GM23338 (cell line): ENCODE measurements around the gene CD2BP2.

Experiments used
- CTCF ChIP-seq, 2 experiments: fragments of 200-600 bp in 1 of 2; sonication (generic) in 1 of 2; conservative IDR thresholded peaks; 2 replicates each; pipeline versions ENCODE4 v1.5.1 to v1.6.1; 2016 to 2017; ENCODE audit warnings: antibody characterized with exemption in 2 of 2, low read depth in 2 of 2, mild to moderate bottlenecking in 2 of 2, moderate library complexity in 1 of 2
- ETS1 ChIP-seq: IDR thresholded peaks from 2 replicates; pipeline ENCODE4 v1.6.1; 2016; ENCODE audit warnings: antibody characterized with exemption
- EZH2 ChIP-seq: fragments of 200-600 bp; sonication (generic); IDR thresholded peaks from one replicate; pipeline ENCODE4 v1.8.0; 2017; ENCODE audit warnings: antibody characterized with exemption, mild to moderate bottlenecking, low read depth; ENCODE audit not compliant: unreplicated experiment
- EZH2phosphoT487 ChIP-seq: fragments of 200-600 bp; sonication (generic); IDR thresholded peaks from one replicate; pipeline ENCODE4 v1.8.1; 2018; ENCODE audit warnings: antibody characterized with exemption; ENCODE audit not compliant: unreplicated experiment
- JUNB ChIP-seq: IDR thresholded peaks from one replicate; pipeline ENCODE4 v1.6.1; 2016; ENCODE audit warnings: antibody characterized with exemption; ENCODE audit not compliant: unreplicated experiment
- NANOG ChIP-seq: IDR thresholded peaks from 2 replicates; pipeline ENCODE4 v1.6.1; 2016; ENCODE audit warnings: antibody characterized with exemption, borderline replicate concordance
- POLR2AphosphoS5 ChIP-seq: IDR thresholded peaks from 2 replicates; pipeline ENCODE4 v1.6.1; 2016; ENCODE audit warnings: antibody characterized with exemption, low read depth
- STAT1 ChIP-seq: IDR thresholded peaks from one replicate; pipeline ENCODE4 v1.6.1; 2016; ENCODE audit warnings: antibody characterized with exemption; ENCODE audit not compliant: unreplicated experiment
- ZNF114 ChIP-seq: fragments of 250-450 bp; sonication (Bioruptor Pico); IDR thresholded peaks from 2 replicates; pipeline ENCODE4 v1.5.0; 2020; ENCODE audit warnings: mild to moderate bottlenecking, moderate library complexity
- TF ChIP-seq, protein P1 (sequence below): IDR thresholded peaks from one replicate; pipeline ENCODE4 v1.6.1; 2018; ENCODE audit warnings: antibody characterized with exemption; ENCODE audit not compliant: unreplicated experiment

- TF ChIP-seq CTCF (conservative IDR thresholded peaks at IDR 0.05; ENCODE audit: low read depth in 2 of 2) (no peak), POLR2AphosphoS5 (no peak), EZH2phosphoT487 (no peak), EZH2 (no peak), ETS1 (no peak), JUNB (no peak), NANOG (no peak), STAT1 (no peak), ZNF114 (CRISPR knock-in tag) (no peak)
- TF ChIP-seq, protein P1, sequence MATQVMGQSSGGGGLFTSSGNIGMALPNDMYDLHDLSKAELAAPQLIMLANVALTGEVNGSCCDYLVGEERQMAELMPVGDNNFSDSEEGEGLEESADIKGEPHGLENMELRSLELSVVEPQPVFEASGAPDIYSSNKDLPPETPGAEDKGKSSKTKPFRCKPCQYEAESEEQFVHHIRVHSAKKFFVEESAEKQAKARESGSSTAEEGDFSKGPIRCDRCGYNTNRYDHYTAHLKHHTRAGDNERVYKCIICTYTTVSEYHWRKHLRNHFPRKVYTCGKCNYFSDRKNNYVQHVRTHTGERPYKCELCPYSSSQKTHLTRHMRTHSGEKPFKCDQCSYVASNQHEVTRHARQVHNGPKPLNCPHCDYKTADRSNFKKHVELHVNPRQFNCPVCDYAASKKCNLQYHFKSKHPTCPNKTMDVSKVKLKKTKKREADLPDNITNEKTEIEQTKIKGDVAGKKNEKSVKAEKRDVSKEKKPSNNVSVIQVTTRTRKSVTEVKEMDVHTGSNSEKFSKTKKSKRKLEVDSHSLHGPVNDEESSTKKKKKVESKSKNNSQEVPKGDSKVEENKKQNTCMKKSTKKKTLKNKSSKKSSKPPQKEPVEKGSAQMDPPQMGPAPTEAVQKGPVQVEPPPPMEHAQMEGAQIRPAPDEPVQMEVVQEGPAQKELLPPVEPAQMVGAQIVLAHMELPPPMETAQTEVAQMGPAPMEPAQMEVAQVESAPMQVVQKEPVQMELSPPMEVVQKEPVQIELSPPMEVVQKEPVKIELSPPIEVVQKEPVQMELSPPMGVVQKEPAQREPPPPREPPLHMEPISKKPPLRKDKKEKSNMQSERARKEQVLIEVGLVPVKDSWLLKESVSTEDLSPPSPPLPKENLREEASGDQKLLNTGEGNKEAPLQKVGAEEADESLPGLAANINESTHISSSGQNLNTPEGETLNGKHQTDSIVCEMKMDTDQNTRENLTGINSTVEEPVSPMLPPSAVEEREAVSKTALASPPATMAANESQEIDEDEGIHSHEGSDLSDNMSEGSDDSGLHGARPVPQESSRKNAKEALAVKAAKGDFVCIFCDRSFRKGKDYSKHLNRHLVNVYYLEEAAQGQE: no peak
Measured at GRCh38 chr16:30340621-30341020, 14.5 kb downstream of the CD2BP2 start.
